GM08714 (cell line): ENCODE measurements around the gene TBC1D7.
A peak's percentile ranks its signal among the peaks of the same experiment; 100 is the strongest.

Experiments used
- H3K4me3 ChIP-seq: fragments of 200-500 bp; sonication (Bioruptor generic); 2 replicates; pipeline ENCODE4 v1.5.1; 2014; ENCODE audit warnings: mild to moderate bottlenecking, low read length, inconsistent platforms
- ZNF274 ChIP-seq: IDR thresholded peaks from 2 replicates; pipeline ENCODE4 v1.6.1; 2012; ENCODE audit warnings: mild to moderate bottlenecking, low read depth, low read length

Gene TBC1D7

GRCh38 chr6:13281686-13282085, 46.7 kb downstream of the TBC1D7 start:
- TF ChIP-seq ZNF274: no peak
- H3K4me3 ChIP-seq: no peak overlapping the region

GRCh38 chr6:13280254-13280653, 48.1 kb downstream of the TBC1D7 start:
- H3K4me3 ChIP-seq: no peak overlapping the region
- no peak for TF ChIP-seq ZNF274

- no peak for TF ChIP-seq ZNF274
- H3K4me3 ChIP-seq: no peak overlapping the region
These were observed 49.3 kb downstream of the TBC1D7 start for GRCh38 chr6:13278991-13279390.

GRCh38 chr6:13278164-13278563, 50.2 kb downstream of the TBC1D7 start:
- no peak for TF ChIP-seq ZNF274
- H3K4me3 ChIP-seq: no peak overlapping the region

GRCh38 chr6:13277231-13277630, 51.1 kb downstream of the TBC1D7 start:
- TF ChIP-seq ZNF274: no peak
- no peak overlapping the region for H3K4me3 ChIP-seq

- H3K4me3 ChIP-seq: peak overlapping the region; percentile 98; the same call in 1 of the 2 replicates
- no peak for TF ChIP-seq ZNF274
These were observed 52.8 kb downstream of the TBC1D7 start for GRCh38 chr6:13275435-13275989.

- no peak for TF ChIP-seq ZNF274
- peak overlapping the region; percentile 98 for H3K4me3 ChIP-seq
These were observed 53.5 kb downstream of the TBC1D7 start for GRCh38 chr6:13274707-13275434.

- H3K4me3 ChIP-seq: peak overlapping the region; percentile 98
- no peak for TF ChIP-seq ZNF274
These were observed 54.2 kb downstream of the TBC1D7 start for GRCh38 chr6:13273931-13274706.

- TF ChIP-seq ZNF274: no peak
- H3K4me3 ChIP-seq: peak overlapping the region; percentile 98
These were observed 55.0 kb downstream of the TBC1D7 start for GRCh38 chr6:13273202-13273930.

GRCh38 chr6:13272131-13273046, 55.9 kb downstream of the TBC1D7 start:
- H3K4me3 ChIP-seq: peak overlapping the region; percentile 98

GRCh38 chr6:13268913-13269518, 59.3 kb downstream of the TBC1D7 start:
- H3K4me3 ChIP-seq: no peak overlapping the region
- TF ChIP-seq ZNF274: no peak

More at GRCh38 chr6:13272131-13273046, 55.9 kb downstream of the TBC1D7 start:
- no peak for TF ChIP-seq ZNF274

GRCh38 chr6:13267142-13267651, 61.1 kb downstream of the TBC1D7 start:
- no peak overlapping the region for H3K4me3 ChIP-seq
- no peak for TF ChIP-seq ZNF274

GRCh38 chr6:13263669-13264068, 64.7 kb downstream of the TBC1D7 start:
- TF ChIP-seq ZNF274: no peak
- H3K4me3 ChIP-seq: no peak overlapping the region
